ENCODE measurements around the gene FAM217A. TPM values are rescaled to one million over a fixed set of nuclear protein-coding genes. Genes with fewer than 3 reads are reported as not detected.

The FAM217A gene
- total and polyA plus RNA-seq, 9 of the 15 experiments (the other 6 are each of a cell fraction or from before 2014, with no cell fraction given): not detected

- peaks cover 94% of the 10 kb centered on the region for H3K36me3 ChIP-seq (ENCODE audit: control insufficient read depth, insufficient read depth, low read length)
- CTCF ChIA-PET (ENCODE audit: low intra/inter-chr PET ratio): no interaction called here
These were observed 29.7 kb downstream of the FAM217A start for GRCh38 chr6:4049246-4049645.

More at GRCh38 chr6:4049246-4049645, 29.7 kb downstream of the FAM217A start:
- ATAC-seq (no peak), DNase-seq (ENCODE audit: extremely low read depth in 1 of 4, low spot score in 3 of 4) (no peak), FAIRE-seq (no peak)
- Histone ChIP-seq H3K79me2 (ENCODE audit: control insufficient read depth, insufficient read depth, low read length) (peaks cover 18% of the 10 kb centered on the region; the same call in 1 of the 3 replicates), H3K4me3 (no peak overlapping the region), H3K9ac (ENCODE audit: insufficient read depth in 1 of 2, low read depth in 2 of 2, low read length in 2 of 2) (no peak overlapping the region), H3K9me1 (ENCODE audit: control insufficient read depth, insufficient read depth, low read length) (no peaks in the 10 kb centered on the region), H3K4me2 (ENCODE audit: insufficient read depth, low read length) (no peak overlapping the region), H3K4me1 (replicated peaks in 1 of 2; ENCODE audit: control insufficient read depth in 2 of 2, insufficient read depth in 2 of 2, low read length in 2 of 2) (no peaks in the 10 kb centered on the region), H3K27ac (ENCODE audit: extremely low read depth, low read depth, low read length) (no peak overlapping the region), H3K27me3 (ENCODE audit: control insufficient read depth in 2 of 2, insufficient read depth in 2 of 2, low read length in 2 of 2) (no peaks in the 10 kb centered on the region), H3K9me3 (replicated peaks; ENCODE audit: control insufficient read depth, insufficient read depth, low read depth, low read length) (no peaks in the 10 kb centered on the region), H4K20me1 (replicated peaks; ENCODE audit: control insufficient read depth, insufficient read depth, low read length) (no peaks in the 10 kb centered on the region), H2AFZ (ENCODE audit: low read depth, low read length) (no peak overlapping the region)
- no peak for TF ChIP-seq SPI1 (IDR thresholded peaks at IDR 0.05; ENCODE audit: borderline replicate concordance, low read depth, low read length)
- no peak for TF ChIP-seq SIX5 (IDR thresholded peaks at IDR 0.05; ENCODE audit: borderline replicate concordance in 1 of 2, insufficient read depth in 1 of 2, low read depth in 1 of 2, low read length in 2 of 2)
- TF ChIP-seq NCOA2 (IDR thresholded peaks at IDR 0.05; ENCODE audit: partially characterized antibody in 2 of 2): no peak
- TF ChIP-seq CC2D1A (IDR thresholded peaks at IDR 0.05): no peak
- no peak for TF ChIP-seq ZNF239 (CRISPR knock-in tag; IDR thresholded peaks at IDR 0.05)
- TF ChIP-seq, protein P1, sequence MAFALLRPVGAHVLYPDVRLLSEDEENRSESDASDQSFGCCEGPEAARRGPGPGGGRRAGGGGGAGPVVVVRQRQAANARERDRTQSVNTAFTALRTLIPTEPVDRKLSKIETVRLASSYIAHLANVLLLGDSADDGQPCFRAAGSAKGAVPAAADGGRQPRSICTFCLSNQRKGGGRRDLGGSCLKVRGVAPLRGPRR (CRISPR knock-in tag; IDR thresholded peaks at IDR 0.05): no peak
- no peak for TF ChIP-seq PCBP1 (IDR thresholded peaks at IDR 0.05; ENCODE audit: low read depth, low read length, poor library complexity, severe bottlenecking)
- no peak for TF ChIP-seq WHSC1 (IDR thresholded peaks at IDR 0.05; ENCODE audit: low read length)
- TF ChIP-seq HOXB6 (CRISPR knock-in tag; IDR thresholded peaks at IDR 0.05; ENCODE audit: borderline replicate concordance): no peak
- no peak for TF ChIP-seq KLF13 (tag; IDR thresholded peaks at IDR 0.05; ENCODE audit: borderline replicate concordance, low read depth)
- TF ChIP-seq STAT5B (CRISPR knock-in tag; IDR thresholded peaks at IDR 0.05): no peak
- TF ChIP-seq, protein P2, sequence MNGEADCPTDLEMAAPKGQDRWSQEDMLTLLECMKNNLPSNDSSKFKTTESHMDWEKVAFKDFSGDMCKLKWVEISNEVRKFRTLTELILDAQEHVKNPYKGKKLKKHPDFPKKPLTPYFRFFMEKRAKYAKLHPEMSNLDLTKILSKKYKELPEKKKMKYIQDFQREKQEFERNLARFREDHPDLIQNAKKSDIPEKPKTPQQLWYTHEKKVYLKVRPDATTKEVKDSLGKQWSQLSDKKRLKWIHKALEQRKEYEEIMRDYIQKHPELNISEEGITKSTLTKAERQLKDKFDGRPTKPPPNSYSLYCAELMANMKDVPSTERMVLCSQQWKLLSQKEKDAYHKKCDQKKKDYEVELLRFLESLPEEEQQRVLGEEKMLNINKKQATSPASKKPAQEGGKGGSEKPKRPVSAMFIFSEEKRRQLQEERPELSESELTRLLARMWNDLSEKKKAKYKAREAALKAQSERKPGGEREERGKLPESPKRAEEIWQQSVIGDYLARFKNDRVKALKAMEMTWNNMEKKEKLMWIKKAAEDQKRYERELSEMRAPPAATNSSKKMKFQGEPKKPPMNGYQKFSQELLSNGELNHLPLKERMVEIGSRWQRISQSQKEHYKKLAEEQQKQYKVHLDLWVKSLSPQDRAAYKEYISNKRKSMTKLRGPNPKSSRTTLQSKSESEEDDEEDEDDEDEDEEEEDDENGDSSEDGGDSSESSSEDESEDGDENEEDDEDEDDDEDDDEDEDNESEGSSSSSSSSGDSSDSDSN (IDR thresholded peaks at IDR 0.05; ENCODE audit: borderline replicate concordance in 1 of 2, low read depth in 2 of 2, low read length in 2 of 2): no peak
- no peak for TF ChIP-seq PHB2 (IDR thresholded peaks at IDR 0.05; ENCODE audit: low read depth)
- TF ChIP-seq RUNX1 (IDR thresholded peaks at IDR 0.05; ENCODE audit: low read depth): no peak
- no peak for TF ChIP-seq ZNF274 (IDR thresholded peaks at IDR 0.05; ENCODE audit: borderline replicate concordance, low read depth, low read length)
- no peak for TF ChIP-seq TAL1 (IDR thresholded peaks at IDR 0.05)
- in situ Hi-C loops (cut with MboI) (no loop called here), intact Hi-C loops (cut with micrococcal nuclease) (no loop called here)
- POLR2A ChIA-PET: interaction anchor here (0.6 kb wide), 1 partner anchor 41 kb away, joined by 4 read pairs; no protein-coding TSS in a partner anchor
- no TSS peak for BruUV-seq (replicated peaks)
- WGBS (ENCODE audit: insufficient coverage, low coverage, missing lambda C conversion rate): 98% methylated on average over 6 of the region's 6 CpGs
